Common myeloid progenitor, CD34-positive (primary cell): Measurements from ENCODE around the gene BEND6.
"Not testable (repeated sequence)": the region's sequence is repeated elsewhere in the genome, so short reads cannot be mapped to it uniquely, and the experiment has no call there.

Experiments used
- CTCF ChIA-PET: fragments of 350-600 bp; sonication (Branson Sonifier 250); formaldehyde crosslinking; loops from one replicate; lab custom pipeline; 2021; ENCODE audit warnings: antibody characterized with exemption; lab: Charles Lee
- POLR2A ChIA-PET: fragments of 350-600 bp; sonication (Branson Sonifier 250); formaldehyde crosslinking; loops from one replicate; lab custom pipeline; 2021; ENCODE audit warnings: antibody characterized with exemption; lab: Charles Lee
- DNase-seq, 3 donors: peaks; one replicate each; pipeline versions ENCODE4 v3.0.0 to v3.0.0-alpha.2; 2013
- H3K27ac ChIP-seq, 2 experiments: 1 replicate in 1 of 2; 2 replicates in 1 of 2; pipeline ENCODE4 v1.7.0; 2013; ENCODE audit warnings: inconsistent platforms in 2 of 2, low read length in 2 of 2, mild to moderate bottlenecking in 2 of 2, low read depth in 1 of 2, moderate library complexity in 1 of 2; ENCODE audit not compliant: severe bottlenecking in 2 of 2, insufficient read depth in 1 of 2, poor library complexity in 1 of 2
- H3K27me3 ChIP-seq, 5 experiments: replicated peaks in 2 of 5; 1 replicate in 3 of 5; 2 replicates in 2 of 5; pipeline versions ENCODE4 v1.6.1 to v1.7.0; 2013; ENCODE audit warnings: low read length in 4 of 5, mild to moderate bottlenecking in 2 of 5, moderate library complexity in 2 of 5, inconsistent platforms in 1 of 5; ENCODE audit not compliant: insufficient read depth in 5 of 5, control insufficient read depth in 4 of 5
- H3K36me3 ChIP-seq, 4 experiments: 1 replicate in 2 of 4; 2 replicates in 2 of 4; pipeline versions ENCODE4 v1.6.1 to v1.7.0; 2013; ENCODE audit warnings: low read length in 3 of 4, control low read depth in 1 of 4, mild to moderate bottlenecking in 1 of 4; ENCODE audit not compliant: control insufficient read depth in 4 of 4, insufficient read depth in 4 of 4
- H3K4me1 ChIP-seq, 4 experiments: 1 replicate in 3 of 4; 2 replicates in 1 of 4; pipeline versions ENCODE4 v1.6.1 to v1.7.1; 2013; ENCODE audit warnings: low read length in 3 of 4, mild to moderate bottlenecking in 3 of 4, control low read depth in 1 of 4, inconsistent platforms in 1 of 4, moderate library complexity in 1 of 4; ENCODE audit not compliant: control insufficient read depth in 4 of 4, insufficient read depth in 4 of 4; ENCODE audit errors: control extremely low read depth in 1 of 4
- H3K4me3 ChIP-seq, 7 experiments: 1 replicate in 4 of 7; 2 replicates in 3 of 7; pipeline versions ENCODE4 v1.5.1 to v1.7.0; 2013; ENCODE audit warnings: mild to moderate bottlenecking in 7 of 7, low read length in 6 of 7, moderate library complexity in 6 of 7, inconsistent platforms in 2 of 7, low read depth in 2 of 7, control low read depth in 1 of 7; ENCODE audit not compliant: insufficient read depth in 4 of 7, control insufficient read depth in 1 of 7; ENCODE audit errors: extremely low read depth in 1 of 7
- H3K9me3 ChIP-seq, 5 experiments: 1 replicate in 4 of 5; 2 replicates in 1 of 5; pipeline versions ENCODE4 v1.6.1 to v1.7.1; 2013; ENCODE audit warnings: low read length in 4 of 5, mild to moderate bottlenecking in 2 of 5, inconsistent platforms in 1 of 5, low read depth in 1 of 5, moderate library complexity in 1 of 5; ENCODE audit not compliant: control insufficient read depth in 4 of 5, insufficient read depth in 2 of 5; ENCODE audit errors: control extremely low read depth in 1 of 5
- WGBS: methylation state at CpG from one replicate; pipeline ENCODE4 v1.1.5; 2013; ENCODE audit not compliant: insufficient coverage; 5-methylcytosine and 5-hydroxymethylcytosine counted together

BEND6 gene

GRCh38 chr6:57035549-57035948 is 80.6 kb downstream of the BEND6 start:
- ChIA-PET POLR2A (no interaction called here), CTCF (no interaction called here)
- WGBS: no CpG with 5 or more reads among the region's 3 CpGs
- no peaks in the 10 kb centered on the region for H3K9me3 ChIP-seq
- no peak overlapping the region for H3K4me3 ChIP-seq
- no peak overlapping the region for H3K27ac ChIP-seq
- H3K27me3 ChIP-seq: no peaks in the 10 kb centered on the region
- H3K36me3 ChIP-seq: no peaks in the 10 kb centered on the region
- DNase-seq: no peak
- H3K4me1 ChIP-seq: no peaks in the 10 kb centered on the region

- 95% methylated on average over 2 of the region's 2 CpGs for WGBS
- Histone ChIP-seq H3K27me3 (no peaks in the 10 kb centered on the region), H3K36me3 (no peaks in the 10 kb centered on the region), H3K4me3 (no peak overlapping the region), H3K4me1 (no peaks in the 10 kb centered on the region), H3K9me3 (no peaks in the 10 kb centered on the region), H3K27ac (no peak overlapping the region)
- no peak for DNase-seq
- POLR2A ChIA-PET: interaction anchor here (0.6 kb wide), 1 partner anchor 12 kb away, joined by 3 read pairs; no protein-coding TSS in a partner anchor
- CTCF ChIA-PET: interaction anchor here (0.6 to 2.4 kb wide), 2 partner anchors 18 to 922 kb away, joined by 3 to 9 read pairs; no protein-coding TSS in a partner anchor
Measured at GRCh38 chr6:57038906-57039305, 84.0 kb downstream of the BEND6 start.

- WGBS: 92% methylated on average over 5 of the region's 5 CpGs
- no peaks in the 10 kb centered on the region for H3K9me3 ChIP-seq
- no peaks in the 10 kb centered on the region for H3K27me3 ChIP-seq
- H3K4me1 ChIP-seq: no peaks in the 10 kb centered on the region
- ChIA-PET CTCF (interaction anchor here (1.8 to 2.4 kb wide), 2 partner anchors 19 to 135 kb away, joined by 8 to 9 read pairs; no protein-coding TSS in a partner anchor), POLR2A (no interaction called here)
- no peak overlapping the region for H3K4me3 ChIP-seq
- H3K27ac ChIP-seq: no peak overlapping the region
- no peaks in the 10 kb centered on the region for H3K36me3 ChIP-seq
- DNase-seq: peak in 2 of 3 donors; percentile 18 to 23
Measured at GRCh38 chr6:57040011-57040410, 85.1 kb downstream of the BEND6 start.

- H3K4me1 ChIP-seq: peaks cover 0 to 11% (median 6%) of the 10 kb centered on the region in 4 experiments
- DNase-seq, H3K27me3 ChIP-seq, H3K36me3 ChIP-seq, H3K9me3 ChIP-seq, H3K27ac ChIP-seq, POLR2A ChIA-PET, CTCF ChIA-PET, H3K4me3 ChIP-seq: not testable (repeated sequence)
- no CpG with 5 or more reads among the region's 1 CpG for WGBS
Measured at GRCh38 chr6:57044061-57044460, 89.2 kb downstream of the BEND6 start.

- peaks cover 0 to 13% (median 6%) of the 10 kb centered on the region in 4 experiments for H3K4me1 ChIP-seq
Measured at GRCh38 chr6:57044568-57044967, 89.7 kb downstream of the BEND6 start.

GRCh38 chr6:57046332-57047256 is 91.7 kb downstream of the BEND6 start, which contains the start of gene KIAA1586:
TSS of gene KIAA1586 (plus strand) at chr6:57046693. CDS start at chr6:57046756, 63 bp downstream.
- POLR2A ChIA-PET: not testable (repeated sequence)
- WGBS: 0% methylated on average over 34 of the region's 78 CpGs
- CTCF ChIA-PET: interaction anchor here (0.5 to 0.9 kb wide), 4 partner anchors 17 to 142 kb away, joined by 3 to 5 read pairs (median 3); no protein-coding TSS in a partner anchor

More at GRCh38 chr6:57044568-57044967, 89.7 kb downstream of the BEND6 start:
- Histone ChIP-seq H3K27me3 (no peaks in the 10 kb centered on the region), H3K36me3 (peaks cover 0 to 5% (median 4%) of the 10 kb centered on the region in 4 experiments), H3K4me3 (no peak overlapping the region), H3K27ac (no peak overlapping the region), H3K9me3 (no peaks in the 10 kb centered on the region)
- POLR2A ChIA-PET: no interaction called here
- DNase-seq: no peak
- WGBS: no CpG with 5 or more reads among the region's 2 CpGs
- CTCF ChIA-PET: no interaction called here

GRCh38 chr6:57047257-57047585 is 92.3 kb downstream of the BEND6 start:
- POLR2A ChIA-PET, H3K4me3 ChIP-seq, H3K27ac ChIP-seq, DNase-seq, CTCF ChIA-PET, H3K9me3 ChIP-seq, H3K27me3 ChIP-seq: not testable (repeated sequence)
- no CpG with 5 or more reads among the region's 5 CpGs for WGBS
- Histone ChIP-seq H3K36me3 (peaks cover 6 to 24% (median 13%) of the 10 kb centered on the region in 4 experiments), H3K4me1 (peaks cover 0 to 13% (median 6%) of the 10 kb centered on the region in 4 experiments)

More at GRCh38 chr6:57046332-57047256, 91.7 kb downstream of the BEND6 start, which contains the start of gene KIAA1586:
- H3K27me3 ChIP-seq, H3K9me3 ChIP-seq: not testable (repeated sequence)
- Histone ChIP-seq H3K27ac (peak within 1 kb of the TSS in 1 of 2 experiments; percentile 76), H3K4me1 (peaks cover 0 to 13% (median 6%) of the 10 kb centered on the region in 4 experiments), H3K4me3 (peak within 1 kb of the TSS; percentile 41 to 82 (median 73)), H3K36me3 (peaks cover 2 to 18% (median 9%) of the 10 kb centered on the region in 4 experiments)
- DNase-seq: peak; percentile 81 to 88 (median 81)
